K562 (cell line): ENCODE results near the gene NHLRC2. TPM values are rescaled to one million over a fixed set of nuclear protein-coding genes. Genes with fewer than 3 reads are reported as not detected.

ENCODE experiments used
- ATAC-seq: fragments of 200-7000 bp; cut with Tn5 transposase; 3 replicates; pipeline ENCODE4 v1.9.1; 2020; ENCODE audit warnings: moderate library complexity
- BruUV-seq: library from RNA; stranded (reverse); fragments of 400-500 nt; replicated peaks from 2 replicates; lab custom pipeline; 2021; lab: Mats Ljungman, UMichigan
- CTCF ChIA-PET: fragments of 300-600 bp; formaldehyde crosslinking; extraction: SDS; loops from one replicate; lab custom pipeline; 2021; ENCODE audit warnings: low intra/inter-chr PET ratio; lab: Yijun Ruan, JAX
- POLR2A ChIA-PET: fragments of 300-600, 350-650 bp; sonication (Branson Sonifier 250); formaldehyde crosslinking; extraction: SDS; loops from one replicate; lab custom pipeline; 2021; ENCODE audit warnings: antibody characterized with exemption, inconsistent platforms; lab: Yijun Ruan, JAX
- DNase-seq, 4 experiments: peaks; one replicate each; pipeline versions ENCODE4 v3.0.0 to v3.0.0-alpha.2; 2011 to 2018; ENCODE audit warnings: low spot score in 3 of 4, mixed read lengths in 3 of 4; ENCODE audit errors: extremely low read depth in 1 of 4
- FAIRE-seq: peaks from 2 replicates; lab custom pipeline; 2011; peaks lifted over from hg19 to GRCh38; lab: Jason Lieb, UNC
- H2AFZ ChIP-seq: 2 replicates; pipeline ENCODE4 v1.6.0; 2011; ENCODE audit warnings: low read depth, low read length, control low read depth, inconsistent platforms
- H3K27ac ChIP-seq: fragments of 200-600 bp; 3 replicates; pipeline ENCODE4 v1.8.0; 2011; ENCODE audit warnings: low read depth, mild to moderate bottlenecking, control low read depth, inconsistent platforms, low read length, moderate library complexity, mixed read lengths; ENCODE audit errors: extremely low read depth
- H3K27me3 ChIP-seq, 2 experiments: fragments of 300-600 bp in 1 of 2; 2 replicates in 1 of 2; 3 replicates in 1 of 2; pipeline versions ENCODE4 v1.6.0 to v1.8.0; 2011; ENCODE audit warnings: inconsistent platforms in 2 of 2, low read length in 2 of 2, mild to moderate bottlenecking in 1 of 2, mixed read lengths in 1 of 2, moderate library complexity in 1 of 2; ENCODE audit not compliant: control insufficient read depth in 2 of 2, insufficient read depth in 2 of 2
- H3K36me3 ChIP-seq: fragments of 300-600 bp; 3 replicates; pipeline ENCODE4 v1.8.0; 2011; ENCODE audit warnings: mild to moderate bottlenecking, low read length, inconsistent platforms; ENCODE audit not compliant: control insufficient read depth, insufficient read depth
- H3K4me1 ChIP-seq, 2 experiments: fragments of 200-600 bp in 1 of 2; replicated peaks in 1 of 2; 2 replicates in 1 of 2; 3 replicates in 1 of 2; pipeline versions ENCODE4 v1.5.1 to v1.8.0; 2011; ENCODE audit warnings: inconsistent platforms in 2 of 2, low read length in 2 of 2, mild to moderate bottlenecking in 1 of 2, mixed read lengths in 1 of 2, moderate library complexity in 1 of 2; ENCODE audit not compliant: control insufficient read depth in 2 of 2, insufficient read depth in 2 of 2
- H3K4me2 ChIP-seq: 2 replicates; pipeline ENCODE4 v1.6.1; 2011; ENCODE audit warnings: low read length, control low read depth, inconsistent platforms, mixed read lengths; ENCODE audit not compliant: insufficient read depth
- H3K4me3 ChIP-seq: fragments of 200-600 bp; sonication (generic), shearing (Covaris generic); 2 replicates; pipeline ENCODE4 v1.5.1; 2016; ENCODE audit warnings: control low read depth, inconsistent platforms
- H3K79me2 ChIP-seq: fragments of 200-600 bp; 3 replicates; pipeline ENCODE4 v1.8.0; 2011; ENCODE audit warnings: low read length, inconsistent platforms; ENCODE audit not compliant: control insufficient read depth, insufficient read depth
- H3K9ac ChIP-seq, 2 experiments: 2 replicates each; pipeline versions ENCODE4 v1.6.0 to v1.6.1; 2011; ENCODE audit warnings: low read depth in 2 of 2, low read length in 2 of 2, control low read depth in 1 of 2, inconsistent platforms in 1 of 2, mild to moderate bottlenecking in 1 of 2, mixed read lengths in 1 of 2; ENCODE audit not compliant: insufficient read depth in 1 of 2
- H3K9me1 ChIP-seq: one replicate; pipeline ENCODE4 v1.6.0; 2011; ENCODE audit warnings: inconsistent platforms, mild to moderate bottlenecking, low read length, moderate library complexity; ENCODE audit not compliant: control insufficient read depth, insufficient read depth
- H3K9me3 ChIP-seq: replicated peaks from 2 replicates; pipeline ENCODE4 v1.5.1; 2011; ENCODE audit warnings: low read depth, low read length, inconsistent platforms; ENCODE audit not compliant: control insufficient read depth, insufficient read depth
- H4K20me1 ChIP-seq: replicated peaks from 2 replicates; pipeline ENCODE4 v1.6.1; 2011; ENCODE audit warnings: low read length, inconsistent platforms, mixed read lengths; ENCODE audit not compliant: control insufficient read depth, insufficient read depth
- ARID1B ChIP-seq: fragments of 450-650 bp; IDR thresholded peaks from 2 replicates; pipeline ENCODE4 v1.6.1; 2016; ENCODE audit warnings: antibody characterized with exemption, mild to moderate bottlenecking, inconsistent platforms
- C11orf30 ChIP-seq: fragments of 450-650 bp; IDR thresholded peaks from 2 replicates; pipeline ENCODE4 v1.6.1; 2016; ENCODE audit warnings: low read depth, mild to moderate bottlenecking
- CBFA2T3 ChIP-seq: fragments of 450-650 bp; IDR thresholded peaks from 2 replicates; pipeline ENCODE4 v1.6.1; 2017
- CREM ChIP-seq: IDR thresholded peaks from 2 replicates; pipeline ENCODE4 v1.6.1; 2014; ENCODE audit warnings: antibody characterized with exemption, low read depth
- FOSL1 ChIP-seq: fragments of 200-800 bp; sonication (Bioruptor generic); conservative IDR thresholded peaks from 2 replicates; pipeline ENCODE4 v1.6.1; 2016; ENCODE audit warnings: missing genetic modification characterization, missing compliant biosample characterization
- GTF2F1 ChIP-seq: IDR thresholded peaks from 2 replicates; pipeline ENCODE4 v1.6.1; 2011; ENCODE audit warnings: low read depth, low read length, improper control_type of control experiment
- MAFF ChIP-seq: IDR thresholded peaks from 2 replicates; pipeline ENCODE4 v1.6.1; 2012; ENCODE audit warnings: low read length, improper control_type of control experiment
- MAFK ChIP-seq: IDR thresholded peaks from 2 replicates; pipeline ENCODE4 v1.6.1; 2011; ENCODE audit warnings: low read length, improper control_type of control experiment
- MAZ ChIP-seq, 2 experiments: fragments of 450-650 bp in 1 of 2; sonication (generic) in 1 of 2; formaldehyde crosslinking; IDR thresholded peaks in 1 of 2; conservative IDR thresholded peaks in 1 of 2; 2 replicates each; pipeline versions ENCODE4 v1.4.0 to v1.5.0; 2020; ENCODE audit warnings: mild to moderate bottlenecking in 1 of 2, missing genetic modification reagents in 1 of 2
- MNT ChIP-seq, 2 experiments: fragments of 450-650 bp; conservative IDR thresholded peaks; 2 replicates each; pipeline ENCODE4 v1.6.1; 2017; ENCODE audit warnings: mild to moderate bottlenecking in 2 of 2, moderate library complexity in 2 of 2
- NFE2 ChIP-seq: IDR thresholded peaks from 2 replicates; pipeline ENCODE4 v1.6.1; 2014; ENCODE audit warnings: antibody characterized with exemption, low read depth
- NFIC ChIP-seq: fragments of 450-650 bp; IDR thresholded peaks from 2 replicates; pipeline ENCODE4 v1.6.1; 2017; ENCODE audit warnings: mild to moderate bottlenecking, inconsistent platforms
- SMARCA4 ChIP-seq: fragments of 450-650 bp; IDR thresholded peaks from 2 replicates; pipeline ENCODE4 v1.6.1; 2016
- SNIP1 ChIP-seq: fragments of 450-650 bp; IDR thresholded peaks from 2 replicates; pipeline ENCODE4 v1.7.1; 2017; ENCODE audit warnings: low read depth, mild to moderate bottlenecking
- TAL1 ChIP-seq: fragments of 450-650 bp; IDR thresholded peaks from 2 replicates; pipeline ENCODE4 v1.6.1; 2016; ENCODE audit warnings: mild to moderate bottlenecking
- TCF3 ChIP-seq: sonication (generic); formaldehyde crosslinking; IDR thresholded peaks from 2 replicates; pipeline ENCODE4 v1.4.0; 2020; ENCODE audit warnings: mild to moderate bottlenecking, missing genetic modification reagents
- TEAD4 ChIP-seq, 2 experiments: sonication (generic) in 1 of 2; formaldehyde crosslinking in 1 of 2; IDR thresholded peaks; 2 replicates each; pipeline versions ENCODE4 v1.6.1 to v1.8.0; 2012 to 2022; ENCODE audit warnings: borderline replicate concordance in 1 of 2, inconsistent platforms in 1 of 2, low read length in 1 of 2, mild to moderate bottlenecking in 1 of 2, missing genetic modification reagents in 1 of 2
- ZFX ChIP-seq: sonication (generic); formaldehyde crosslinking; IDR thresholded peaks from 2 replicates; pipeline ENCODE4 v1.8.0; 2022; ENCODE audit warnings: mild to moderate bottlenecking, missing genetic modification reagents, moderate library complexity
- ZNF518B ChIP-seq: fragments of 250-450 bp; sonication (Bioruptor Pico); IDR thresholded peaks from 2 replicates; pipeline ENCODE4 v1.5.0; 2021; ENCODE audit warnings: mild to moderate bottlenecking, moderate library complexity
- WGBS: fragments of 100-300 bp; shearing (Covaris generic); methylation state at CpG from one replicate; pipeline ENCODE4 v1.1.6; 2016; ENCODE audit warnings: low coverage, mixed read lengths; ENCODE audit not compliant: insufficient coverage; ENCODE audit errors: missing lambda C conversion rate; 5-methylcytosine and 5-hydroxymethylcytosine counted together
- in situ Hi-C: fragments of 300-500 bp; cut with MboI; formaldehyde crosslinking; loops from 4 replicates; pipeline ENCODE4 v1.15.0; 2018; ENCODE audit warnings: inconsistent platforms, mixed read lengths
- intact Hi-C: fragments of 100-400 bp; cut with micrococcal nuclease; formaldehyde crosslinking; loops from 2 replicates; pipeline ENCODE4 v1.14.2; 2022
- polyA plus RNA-seq, 8 experiments: library from polyadenylated mRNA; depleted of rRNA in 4 of 8; stranded (reverse) in 5 of 8; unstranded in 3 of 8; fragments of >200 nt; fragmentation: Nextera tagmentation in 2 of 8; fragmentation: Illumina TruSeq in 1 of 8; extraction: Ambion mirVana in 2 of 8; extraction: Trizol in 1 of 8; gene quantifications; 2 replicates each; pipeline versions ENCODE4 v1.2.1 to v1.2.3, GENCODE V29; 2011 to 2014; ENCODE audit warnings: inconsistent platforms in 1 of 8, missing spikeins in 1 of 8
- total RNA-seq, 7 experiments: library from RNA; depleted of rRNA in 6 of 7; stranded (reverse); fragments of >200 nt in 6 of 7; fragmentation: Illumina TruSeq in 2 of 7; extraction: Trizol in 2 of 7; gene quantifications; 2 replicates each; pipeline versions ENCODE4 v1.2.1 to v1.2.3, GENCODE V29; 2011 to 2021; ENCODE audit warnings: low replicate concordance in 1 of 7

NHLRC2 gene
- total and polyA plus RNA-seq, 9 of the 15 experiments (the other 6 are each of a cell fraction or from before 2014, with no cell fraction given), result 1.5 to 22.4 (median 10.3) TPM

GRCh38 chr10:113843972-113844485, 10.4 kb upstream of the NHLRC2 start:
- Histone ChIP-seq H3K9ac (no peak overlapping the region), H3K79me2 (peaks cover 6% of the 10 kb centered on the region; the same call in 2 of the 3 replicates), H3K9me3 (no peaks in the 10 kb centered on the region), H3K4me1 (peaks cover 0 to 3% of the 10 kb centered on the region in 2 experiments; a peak in 2 of 5 replicates), H2AFZ (peak overlapping the region; percentile 43; the same call in 1 of the 2 replicates), H4K20me1 (no peaks in the 10 kb centered on the region), H3K9me1 (no peaks in the 10 kb centered on the region), H3K36me3 (peaks cover 58% of the 10 kb centered on the region; the same call in 2 of the 3 replicates), H3K27ac (peak overlapping the region; percentile 57; the same call in 2 of the 3 replicates), H3K4me2 (peak overlapping the region; percentile 45), H3K4me3 (no peak overlapping the region), H3K27me3 (no peaks in the 10 kb centered on the region)
- in situ Hi-C loops (no loop called here), intact Hi-C loops (loop anchor here (5.0 kb wide), 1 partner anchor 37 kb away; no protein-coding TSS in a partner anchor)
- peak; percentile 11 to 16 (median 13) for DNase-seq
- BruUV-seq, result no TSS peak
- 18% methylated on average over 6 of the region's 6 CpGs for WGBS
- peak; percentile 72 for FAIRE-seq
- TF ChIP-seq GTF2F1, result no peak
- no peak for TF ChIP-seq ZNF518B (CRISPR knock-in tag)
- peak; percentile 44; the same call in 1 of the 2 replicates for TF ChIP-seq CBFA2T3
- peak; percentile 30; the same call in 1 of the 2 replicates for TF ChIP-seq TAL1
- peak; percentile 42; the same call in 1 of the 2 replicates for TF ChIP-seq C11orf30
- TF ChIP-seq NFE2, result peak; percentile 80
- 0 out of 4 replicates have a peak, but pooled peaks of 1 of the 2 experiments have one; percentile 15 for TF ChIP-seq MNT (conservative IDR thresholded peaks at IDR 0.05)
- TF ChIP-seq TEAD4 (IDR thresholded peaks at IDR 0.05; ENCODE audit: low read length), result peak; percentile 37; the same call in 1 of the 2 replicates
- no peak for TF ChIP-seq TEAD4 (CRISPR knock-in tag; IDR thresholded peaks at IDR 0.05; ENCODE audit: borderline replicate concordance)
- peak; percentile 41; the same call in 1 of the 2 replicates for TF ChIP-seq TCF3 (CRISPR knock-in tag)
- TF ChIP-seq MAFK, result 0 out of 2 replicates have a peak, but pooled peaks have one; percentile 14
- 0 out of 4 replicates have a peak, but pooled peaks of 1 of the 2 experiments have one; percentile 18 for TF ChIP-seq MAZ (CRISPR knock-in tag; conservative IDR thresholded peaks at IDR 0.05 in 1 of 2, IDR thresholded peaks at IDR 0.05 in 1 of 2)
- 0 out of 2 replicates have a peak, but pooled peaks have one; percentile 4 for TF ChIP-seq CREM
- no peak for TF ChIP-seq FOSL1
- TF ChIP-seq NFIC, result peak; percentile 79
- no peak for TF ChIP-seq ZFX (CRISPR knock-in tag)
- TF ChIP-seq SNIP1, result no peak
- 0 out of 2 replicates have a peak, but pooled peaks have one; percentile 26 for TF ChIP-seq SMARCA4
- peak; percentile 34; the same call in 1 of the 2 replicates for TF ChIP-seq MAFF
- TF ChIP-seq ARID1B, result peak; percentile 21; the same call in 1 of the 2 replicates
- ATAC-seq, result peak; percentile 68
- ChIA-PET POLR2A (interaction anchor here (1.2 to 1.7 kb wide), 3 partner anchors 9 to 30 kb away, joined by 3 to 7 read pairs (median 5); partner anchors contain the start of gene DCLRE1A), CTCF (no interaction called here)
